HEK293 (cell line): ENCODE results near the gene ASCL2.

ENCODE experiments used
- CTCF ChIP-seq: fragments of 450-650 bp; formaldehyde crosslinking; IDR thresholded peaks from 2 replicates; pipeline ENCODE4 v1.5.1; 2016; ENCODE audit warnings: missing biosample characterization, missing genetic modification characterization
- REST ChIP-seq: fragments of 450-650 bp; formaldehyde crosslinking; IDR thresholded peaks from 2 replicates; pipeline ENCODE4 v1.5.1; 2016; ENCODE audit warnings: missing biosample characterization, missing genetic modification characterization
- SP3 ChIP-seq: fragments of 450-650 bp; formaldehyde crosslinking; IDR thresholded peaks from 2 replicates; pipeline ENCODE4 v1.5.1; 2016; ENCODE audit warnings: missing biosample characterization, missing genetic modification characterization
- ZBTB26 ChIP-seq: fragments of 450-650 bp; formaldehyde crosslinking; optimal IDR thresholded peaks from 2 replicates; pipeline ENCODE3; 2016; ENCODE audit warnings: missing biosample characterization, mild to moderate bottlenecking, missing genetic modification characterization
- ZBTB49 ChIP-seq: fragments of 450-650 bp; formaldehyde crosslinking; IDR thresholded peaks from 2 replicates; pipeline ENCODE4 v1.5.1; 2016; ENCODE audit warnings: missing biosample characterization, missing genetic modification characterization, low read depth
- ZNF18 ChIP-seq: fragments of 450-650 bp; formaldehyde crosslinking; IDR thresholded peaks from 2 replicates; pipeline ENCODE4 v1.5.1; 2016; ENCODE audit warnings: missing biosample characterization, missing genetic modification characterization
- ZNF324 ChIP-seq: fragments of 450-650 bp; formaldehyde crosslinking; IDR thresholded peaks from 2 replicates; pipeline ENCODE4 v1.5.1; 2016; ENCODE audit warnings: missing biosample characterization, missing genetic modification characterization
- ZNF600 ChIP-seq: fragments of 450-650 bp; formaldehyde crosslinking; IDR thresholded peaks from 2 replicates; pipeline ENCODE4 v1.5.1; 2016; ENCODE audit warnings: missing biosample characterization, missing genetic modification characterization

- TF ChIP-seq CTCF (tag by site-specific recombination) (no peak), SP3 (tag by site-specific recombination) (no peak), ZBTB49 (tag by site-specific recombination) (no peak), ZBTB26 (tag by site-specific recombination) (no peak), REST (tag by site-specific recombination) (no peak), ZNF324 (no peak), ZNF18 (no peak), ZNF600 (tag by site-specific recombination) (no peak)
Observed at GRCh38 chr11:2290351-2290841, 20.0 kb upstream of the ASCL2 start.
